ENCODE data around the gene CIAO2B.
"Not testable (repeated sequence)": the region's sequence is repeated elsewhere in the genome, so short reads cannot be mapped to it uniquely, and the experiment has no call there.

Gene CIAO2B

DNA sequence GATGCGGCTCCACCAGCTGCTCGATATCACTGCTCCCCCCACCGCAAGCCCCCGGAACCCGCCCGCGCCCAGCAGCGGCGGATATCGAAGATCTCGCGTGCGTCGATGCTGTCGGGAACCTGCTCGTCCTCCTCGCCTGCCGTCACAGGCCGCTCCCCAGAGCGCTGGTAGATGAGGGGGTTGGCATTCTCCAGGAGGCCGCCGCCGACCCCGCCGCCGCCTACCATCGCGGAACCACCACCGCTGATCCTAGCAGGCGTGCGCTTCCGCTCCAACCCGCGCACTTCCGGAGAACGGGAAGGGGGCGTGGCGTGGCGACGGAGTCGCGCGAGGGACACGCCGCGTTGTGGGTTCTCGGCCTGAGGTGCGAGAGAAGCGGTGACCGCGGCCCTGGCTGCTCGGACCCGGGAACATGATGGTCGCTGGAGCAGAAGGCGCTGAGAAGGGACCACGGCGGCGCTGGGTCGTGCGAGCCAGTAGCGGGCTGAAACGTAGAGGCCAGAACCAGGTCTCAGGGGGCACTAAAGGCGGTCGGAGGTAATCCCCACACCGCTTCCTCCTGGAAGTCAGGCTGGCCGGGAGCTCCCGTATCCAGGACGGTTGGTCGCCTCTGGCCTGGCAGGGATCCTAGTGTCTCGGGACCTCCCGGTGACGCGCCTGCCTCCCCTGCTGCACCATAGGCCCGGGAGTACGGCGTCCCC is at the start of gene CIAO2B:
Gene CIAO2B, minus strand, starts transcription at position 265 of the 701 bp plus-strand sequence. Its CDS starts 38 bp downstream, at position 227.
- peak; percentile 93 for DNase-seq

DNA sequence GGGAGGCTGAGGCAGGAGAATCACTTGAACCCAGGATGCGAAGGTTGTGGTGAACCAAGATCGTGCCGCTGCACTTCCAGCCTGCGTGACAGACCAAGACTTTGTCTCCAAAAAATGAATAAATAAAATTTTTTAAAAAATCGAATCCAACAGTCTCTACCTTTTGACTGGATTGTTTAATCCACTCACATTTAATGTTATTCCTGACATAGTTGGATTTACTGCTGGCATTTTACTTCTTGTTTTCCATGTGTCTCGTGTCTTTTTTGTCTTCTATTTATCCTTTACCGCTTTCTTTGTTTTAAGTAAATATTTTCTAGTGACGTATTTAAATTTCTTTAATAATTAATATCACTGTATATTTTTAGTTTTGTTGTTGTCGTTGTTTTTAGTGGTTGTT is 48.8 kb upstream of the CIAO2B start:
- no peak for DNase-seq

- DNase-seq, result no peak
These were observed 45.0 kb upstream of the CIAO2B start for GRCh38 chr16:66979011-66979717.

DNA sequence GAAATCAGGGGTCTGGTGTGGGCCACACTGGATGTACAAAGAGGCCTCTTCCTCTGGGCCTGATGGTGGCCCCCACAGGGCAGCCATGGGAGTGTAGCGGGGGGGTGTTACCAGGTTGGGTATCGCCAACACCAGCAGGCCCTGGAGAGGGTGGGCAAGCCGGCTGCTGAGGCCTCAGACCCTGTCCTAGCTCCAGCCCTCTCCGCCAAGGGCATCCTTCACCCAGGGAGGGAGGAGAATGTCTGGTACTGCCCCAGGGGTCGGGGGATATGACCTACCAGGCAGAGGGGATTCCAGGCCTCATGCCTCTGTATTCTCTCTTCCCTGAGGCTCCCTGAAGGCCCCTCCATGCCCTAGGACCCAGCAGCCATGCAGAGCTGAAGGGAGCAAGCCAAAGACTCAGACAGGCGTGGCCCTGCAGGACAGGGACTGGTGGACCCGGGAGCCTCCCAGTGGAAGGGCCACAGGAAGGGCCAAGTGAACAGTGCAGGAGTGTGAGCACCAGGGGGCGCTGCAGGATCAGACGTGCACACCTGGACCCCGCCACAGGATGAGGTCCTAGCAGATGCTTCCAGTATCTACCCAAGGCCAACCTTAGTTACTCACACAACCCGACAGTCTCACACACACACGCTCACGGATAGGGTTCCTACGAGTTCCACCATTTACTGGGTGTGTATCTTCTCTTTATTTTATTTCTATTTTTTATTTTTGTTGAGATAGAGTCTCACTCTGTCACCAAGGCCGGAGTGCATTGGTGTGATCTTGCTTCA is 43.3 kb upstream of the CIAO2B start:
- peak; percentile 94 for DNase-seq

DNA sequence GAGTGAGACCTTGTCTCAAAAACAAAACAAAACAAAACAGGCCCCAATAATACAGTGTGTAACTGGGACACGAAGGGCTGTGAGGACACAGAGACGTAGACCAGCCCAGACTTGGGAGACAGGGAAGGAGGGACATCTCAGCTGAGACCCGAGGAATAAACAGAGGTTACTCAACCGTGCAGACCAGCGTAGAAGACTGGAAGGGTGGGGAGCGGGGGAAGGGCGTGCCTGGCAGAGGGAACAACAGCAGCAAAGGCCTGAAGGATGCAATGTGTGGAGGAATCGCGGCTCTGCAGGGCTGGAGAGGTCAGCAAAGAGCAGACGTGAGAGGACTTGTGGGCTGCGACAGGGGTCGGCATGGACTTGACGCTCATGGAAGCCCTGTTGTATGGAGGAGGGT is 42.5 kb upstream of the CIAO2B start:
- no peak for DNase-seq

GRCh38 chr16:66975302-66975893 is 41.2 kb upstream of the CIAO2B start:
- DNase-seq, result no peak

DNA sequence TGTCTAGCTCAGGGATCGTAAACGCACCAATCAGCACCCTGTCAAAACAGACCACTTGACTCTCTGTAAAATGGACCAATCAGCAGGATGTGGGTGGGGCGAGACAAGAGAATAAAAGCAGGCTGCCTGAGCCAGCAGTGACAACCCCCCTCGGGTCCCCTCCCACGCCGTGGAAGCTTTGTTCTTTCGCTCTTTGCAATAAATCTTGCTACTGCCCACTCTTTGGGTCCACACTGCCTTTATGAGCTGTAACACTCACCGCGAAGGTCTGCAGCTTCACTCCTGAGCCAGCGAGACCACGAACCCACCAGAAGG is 40.7 kb upstream of the CIAO2B start:
- DNase-seq, result not testable (repeated sequence)

GRCh38 chr16:66974156-66974931 is 40.1 kb upstream of the CIAO2B start:
- DNase-seq, result not testable (repeated sequence)

GRCh38 chr16:66973716-66974115 is 39.5 kb upstream of the CIAO2B start:
- no peak for DNase-seq

GRCh38 chr16:66972983-66973382 is 38.8 kb upstream of the CIAO2B start:
- DNase-seq, result no peak

DNA sequence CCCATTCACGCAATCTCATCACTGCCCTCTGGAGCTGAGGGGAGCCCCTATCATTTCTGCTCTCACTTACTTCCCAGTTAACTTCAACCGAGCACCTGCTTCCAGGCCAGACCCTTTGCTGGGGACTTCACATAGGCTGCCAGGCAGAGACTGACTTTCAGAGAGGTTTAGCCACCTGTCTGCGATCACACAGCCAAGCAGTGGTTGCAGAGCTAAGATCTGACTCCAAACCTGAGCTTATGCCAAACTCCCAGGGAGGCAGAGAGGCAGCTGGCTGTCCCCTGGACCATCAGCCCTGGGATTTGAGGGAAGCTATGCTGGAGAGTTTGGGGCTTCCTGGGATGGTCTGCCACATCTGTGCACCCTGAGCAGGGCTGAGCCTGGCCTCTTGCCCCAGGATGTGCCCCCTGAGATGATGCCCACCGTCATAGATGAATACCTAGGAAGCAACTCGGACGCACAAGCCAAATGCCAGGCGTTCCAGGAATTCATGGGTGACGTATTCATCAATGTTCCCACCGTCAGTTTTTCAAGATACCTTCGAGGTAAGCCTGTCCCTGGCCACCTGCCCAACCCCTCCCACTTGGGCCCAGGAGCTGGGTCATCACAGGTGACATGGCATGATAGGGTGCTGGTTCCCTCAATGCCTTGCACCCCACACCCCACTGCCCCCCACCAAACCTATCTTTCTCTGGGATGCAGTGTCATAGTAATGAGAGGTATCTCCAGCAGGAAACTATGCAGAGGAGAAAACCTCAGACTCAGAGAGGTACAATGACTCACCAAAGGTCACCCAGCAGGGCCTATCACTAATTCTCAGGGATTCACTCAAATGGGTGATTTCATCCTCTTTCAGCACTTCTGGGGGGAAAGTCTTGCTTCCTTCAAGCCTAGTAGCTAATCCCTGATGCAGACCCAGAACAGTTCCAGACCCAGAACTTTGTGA is 36.8 kb upstream of the CIAO2B start:
- DNase-seq, result no peak

DNA sequence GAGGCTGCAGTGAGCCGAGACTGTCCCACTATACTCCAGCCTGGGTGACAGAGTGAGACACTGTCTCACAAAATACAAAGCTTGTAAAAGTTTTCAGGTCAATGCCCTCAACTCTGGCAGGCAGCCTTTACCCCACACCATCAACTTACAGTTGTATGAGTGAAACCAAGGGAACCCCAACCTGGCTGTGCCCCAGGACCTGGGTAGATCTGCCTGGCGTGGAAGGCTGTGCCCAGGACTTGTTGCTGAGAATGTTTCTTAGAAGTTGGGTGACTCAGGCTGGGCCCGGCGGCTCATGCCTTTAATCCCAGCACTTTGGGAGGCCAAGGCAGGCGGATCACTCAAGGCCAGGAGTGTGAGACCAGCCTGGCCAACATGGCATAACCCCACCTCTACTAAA is 34.6 kb upstream of the CIAO2B start:
- DNase-seq, result no peak

DNA sequence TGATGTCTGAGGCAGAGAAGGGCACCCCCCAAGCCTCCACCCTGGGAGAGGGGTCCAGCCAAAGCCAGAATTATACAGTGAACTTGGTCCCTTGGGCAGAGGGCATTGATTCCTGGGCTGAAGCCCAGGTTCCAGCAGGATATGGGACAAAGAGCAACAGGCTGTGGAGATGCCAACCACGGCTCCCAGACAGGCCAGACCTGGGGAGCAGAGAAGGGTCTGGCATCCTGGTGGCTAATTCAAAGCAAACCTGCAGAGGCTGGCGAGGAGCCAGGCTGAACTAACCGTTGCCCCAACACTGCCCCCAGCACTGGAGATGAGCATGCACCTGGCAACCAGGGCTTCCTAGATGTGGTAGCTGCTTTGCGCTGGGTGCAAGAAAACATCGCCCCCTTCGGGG is 29.8 kb upstream of the CIAO2B start:
- DNase-seq, result no peak

- no peak for DNase-seq
These were observed 27.7 kb upstream of the CIAO2B start for GRCh38 chr16:66961914-66962313.

DNA sequence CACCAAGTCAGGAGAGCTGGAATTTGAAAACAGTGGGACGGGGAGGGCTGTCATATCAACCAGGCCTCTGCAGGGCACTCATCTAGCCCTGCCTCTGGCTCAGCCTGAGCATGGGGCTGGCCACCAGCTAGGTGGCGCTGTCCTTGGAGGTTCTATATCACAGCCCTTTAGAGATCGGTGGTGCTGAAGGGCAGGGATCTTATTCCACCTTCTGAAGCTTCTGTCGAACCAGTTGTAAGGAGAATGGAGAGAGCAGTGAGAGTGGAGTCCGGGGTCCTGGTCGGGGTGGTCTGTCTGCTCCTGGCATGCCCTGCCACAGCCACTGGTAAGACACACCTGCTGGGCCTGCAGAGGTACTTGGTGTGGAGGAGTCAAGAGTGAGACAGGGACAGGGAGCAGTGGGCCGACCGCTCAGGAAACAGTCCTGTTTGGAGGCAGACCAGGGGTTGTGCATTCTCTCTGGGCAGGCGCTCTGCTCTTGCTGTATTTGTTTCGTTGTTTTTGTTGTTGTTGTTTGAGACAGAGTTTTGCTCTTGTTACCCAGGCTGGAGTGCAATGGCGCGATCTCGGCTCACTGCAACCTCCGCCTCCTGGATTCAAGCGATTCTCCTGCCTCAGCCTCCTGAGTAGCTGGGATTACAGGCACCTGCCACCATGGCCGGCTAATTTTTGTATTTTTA is 27.0 kb upstream of the CIAO2B start, which contains the start of gene CES3:
Gene CES3, plus strand, starts transcription at position 202 of the 680 bp plus-strand sequence. Its CDS starts 42 bp downstream, at position 244.
- peak; percentile 60 for DNase-seq

GRCh38 chr16:66960270-66960669 is 26.1 kb upstream of the CIAO2B start:
- DNase-seq, result no peak

DNA sequence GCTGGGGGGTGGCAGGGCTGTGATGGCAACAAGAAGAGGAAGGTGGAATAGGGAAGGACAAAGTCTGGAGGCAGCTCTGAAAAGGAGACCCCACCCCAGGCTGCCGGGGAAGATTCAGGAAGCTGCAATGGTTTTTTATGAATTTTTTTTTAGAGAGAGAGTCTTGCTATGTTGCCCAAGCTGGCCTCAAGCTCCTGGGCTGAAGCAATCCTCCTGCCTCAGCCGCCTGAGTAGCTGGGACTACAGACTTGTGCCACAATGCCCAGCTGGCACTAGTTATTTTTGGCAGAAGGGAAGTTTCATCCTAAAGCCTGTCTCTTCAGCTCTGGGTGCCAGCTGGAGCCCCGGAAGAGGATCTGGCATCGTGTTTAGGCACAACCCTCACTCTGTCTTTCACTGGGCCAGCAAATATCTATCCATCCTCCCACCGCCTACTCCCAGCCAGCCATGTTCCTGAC is 25.5 kb upstream of the CIAO2B start:
- no peak for DNase-seq

- DNase-seq, result no peak
These were observed 24.9 kb upstream of the CIAO2B start for GRCh38 chr16:66958857-66959703.

DNA sequence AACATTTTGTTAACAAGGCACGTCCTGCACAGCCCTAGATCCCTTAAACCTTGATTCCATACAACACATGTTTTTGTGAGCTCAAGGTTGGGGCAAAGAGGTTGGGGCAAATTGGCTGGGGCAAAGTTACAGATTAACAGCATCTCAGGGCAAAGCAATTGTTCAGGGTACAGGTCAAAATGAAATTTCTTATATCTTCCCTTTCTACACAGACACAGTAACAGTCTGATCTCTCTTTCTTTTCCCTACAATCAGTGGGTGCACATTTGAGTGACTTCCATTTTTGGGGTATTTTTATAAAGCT is 21.9 kb upstream of the CIAO2B start:
- DNase-seq, result not testable (repeated sequence)

All from activated CD4-positive, CD25-positive, alpha-beta regulatory T cell treated with anti-CD3 and anti-CD28 coated beads, Interleukin-2, amount 50 U/mL, for 72 hours (primary cell).